Left renal cortex interstitium (tissue), 4 donors: ENCODE measurements around the gene DSCAML1. TPM values are rescaled to one million over a fixed set of nuclear protein-coding genes. Genes with fewer than 3 reads are reported as not detected.

Experiments used
- DNase-seq, 4 donors: peaks; one replicate each; pipeline ENCODE4 v3.0.0-alpha.2; 2013; ENCODE audit warnings: low read depth in 4 of 4, low spot score in 2 of 4, missing footprints in 1 of 4
- polyA plus RNA-seq, 4 donors: library from polyadenylated mRNA; unstranded; fragments of 120-200 nt; gene quantifications; one replicate each; pipeline ENCODE4 v1.2.1, GENCODE V29; 2013; ENCODE audit not compliant: insufficient read length in 4 of 4

The DSCAML1 gene
- polyA plus RNA-seq, 4 donors: 1.3 to 4.0 (median 2.0) TPM

GRCh38 chr11:117538263-117539135 is 258.5 kb downstream of the DSCAML1 start:
- DNase-seq: no peak

- no peak for DNase-seq
These were observed 261.1 kb downstream of the DSCAML1 start for GRCh38 chr11:117535850-117536411.

- DNase-seq: no peak
These were observed 261.7 kb downstream of the DSCAML1 start for GRCh38 chr11:117535201-117535849.

GRCh38 chr11:117532568-117532967 is 264.4 kb downstream of the DSCAML1 start:
- DNase-seq: no peak

GRCh38 chr11:117529816-117530215 is 267.2 kb downstream of the DSCAML1 start:
- DNase-seq: no peak

GRCh38 chr11:117528097-117528721 is 268.8 kb downstream of the DSCAML1 start:
- DNase-seq: no peak

- DNase-seq: no peak
These were observed 269.7 kb downstream of the DSCAML1 start for GRCh38 chr11:117527271-117527670.

- no peak for DNase-seq
These were observed 271.0 kb downstream of the DSCAML1 start for GRCh38 chr11:117525866-117526542.

- DNase-seq: no peak
These were observed 272.4 kb downstream of the DSCAML1 start for GRCh38 chr11:117524468-117525183.

- DNase-seq: no peak
These were observed 273.3 kb downstream of the DSCAML1 start for GRCh38 chr11:117523680-117524079.

GRCh38 chr11:117521974-117522373 is 275.0 kb downstream of the DSCAML1 start:
- DNase-seq: no peak

GRCh38 chr11:117520966-117521365 is 276.1 kb downstream of the DSCAML1 start:
- no peak for DNase-seq

GRCh38 chr11:117520201-117520600 is 276.8 kb downstream of the DSCAML1 start:
- DNase-seq: no peak

GRCh38 chr11:117519590-117519989 is 277.4 kb downstream of the DSCAML1 start:
- no peak for DNase-seq

- DNase-seq: no peak
These were observed 277.8 kb downstream of the DSCAML1 start for GRCh38 chr11:117519170-117519569.

GRCh38 chr11:117518455-117518854 is 278.6 kb downstream of the DSCAML1 start:
- no peak for DNase-seq

- no peak for DNase-seq
These were observed 279.9 kb downstream of the DSCAML1 start for GRCh38 chr11:117517097-117517496.

- no peak for DNase-seq
These were observed 280.9 kb downstream of the DSCAML1 start for GRCh38 chr11:117515892-117516787.

GRCh38 chr11:117514256-117514655 is 282.8 kb downstream of the DSCAML1 start:
- no peak for DNase-seq
